HG03280 (cell line): Measurements from ENCODE around the gene KNG1.
A peak's percentile ranks its signal among the peaks of the same experiment; 100 is the strongest.

Source experiments
- ATAC-seq: cut with Tn5 transposase; IDR thresholded peaks from one replicate; pipeline ENCODE4 v1.9.1; 2021; ENCODE audit warnings: mild to moderate bottlenecking, moderate library complexity; ENCODE audit not compliant: unreplicated experiment

Gene KNG1

DNA sequence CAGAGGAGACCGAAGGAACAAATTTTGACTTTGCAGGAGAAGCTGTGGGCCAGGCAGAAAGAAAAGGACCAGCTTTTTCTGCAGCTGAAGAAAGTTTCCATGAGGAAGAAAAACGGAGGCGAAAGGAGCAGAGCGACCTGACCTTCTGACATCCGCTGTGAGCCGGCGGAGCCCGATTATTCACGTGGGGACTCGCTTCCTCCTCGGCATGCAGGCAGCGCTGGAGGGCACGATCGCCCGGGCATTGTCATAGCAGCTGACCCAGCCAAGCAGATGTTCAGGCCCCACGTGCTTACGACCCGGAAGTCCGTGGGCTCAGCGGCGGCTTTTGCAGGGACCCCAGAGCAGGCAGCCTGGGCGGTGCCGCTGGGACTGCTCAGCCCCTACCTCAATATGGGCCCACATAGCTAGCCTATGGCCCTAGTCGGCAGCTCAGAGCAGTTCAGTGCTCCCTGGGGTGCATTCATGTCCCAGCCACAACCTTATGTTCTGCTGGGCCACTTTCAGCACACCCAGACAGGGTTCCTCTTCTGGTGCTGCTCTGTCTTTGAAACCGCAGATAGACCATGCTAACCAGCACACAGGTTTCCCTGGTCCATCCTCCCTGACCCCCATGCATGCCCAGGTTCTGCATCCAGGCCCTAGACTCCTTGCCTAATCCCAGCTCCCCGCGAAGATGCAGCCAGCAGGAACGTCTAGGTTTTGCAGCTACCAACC is 55.7 kb downstream of the KNG1 start:
- ATAC-seq = peak; percentile 90

DNA sequence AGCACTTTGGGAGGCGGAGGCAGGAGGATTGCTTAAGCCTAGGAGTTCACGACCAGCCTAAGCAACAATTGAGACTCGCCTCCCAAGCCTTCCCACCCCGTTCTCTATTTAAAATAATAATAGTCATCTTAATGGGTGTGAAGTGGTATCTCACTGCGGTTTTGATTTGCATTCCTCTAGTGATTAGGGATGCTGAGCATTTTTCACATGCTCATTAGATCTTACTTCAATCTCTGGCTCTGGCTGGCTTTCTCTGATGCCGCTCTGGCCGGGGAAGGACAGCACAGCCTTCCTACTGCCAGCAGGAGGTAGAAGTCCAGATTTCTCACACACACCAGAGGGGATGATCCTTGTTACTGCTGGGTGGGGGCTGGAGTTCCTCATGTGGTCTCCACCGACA is 58.8 kb downstream of the KNG1 start:
- ATAC-seq = no peak

DNA sequence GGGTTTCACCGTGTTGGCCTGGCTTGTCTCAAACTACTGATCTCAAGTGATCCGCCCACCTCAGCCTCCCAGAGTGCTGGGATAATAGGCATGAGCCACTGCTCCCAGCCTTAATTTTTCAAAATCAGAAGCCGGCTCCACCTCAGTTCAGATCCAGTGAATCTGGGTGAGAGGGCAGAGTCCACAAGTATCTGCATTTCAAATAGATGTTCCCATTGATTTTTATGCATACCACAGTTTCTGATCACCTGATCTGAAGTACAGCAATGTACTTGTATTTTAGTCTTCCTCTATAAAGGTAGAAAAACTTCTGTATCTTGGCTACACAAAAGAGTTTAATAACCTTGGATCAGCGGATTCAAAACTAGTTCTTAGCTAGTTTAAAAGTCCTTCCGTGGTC is 62.0 kb downstream of the KNG1 start:
- ATAC-seq = no peak

DNA sequence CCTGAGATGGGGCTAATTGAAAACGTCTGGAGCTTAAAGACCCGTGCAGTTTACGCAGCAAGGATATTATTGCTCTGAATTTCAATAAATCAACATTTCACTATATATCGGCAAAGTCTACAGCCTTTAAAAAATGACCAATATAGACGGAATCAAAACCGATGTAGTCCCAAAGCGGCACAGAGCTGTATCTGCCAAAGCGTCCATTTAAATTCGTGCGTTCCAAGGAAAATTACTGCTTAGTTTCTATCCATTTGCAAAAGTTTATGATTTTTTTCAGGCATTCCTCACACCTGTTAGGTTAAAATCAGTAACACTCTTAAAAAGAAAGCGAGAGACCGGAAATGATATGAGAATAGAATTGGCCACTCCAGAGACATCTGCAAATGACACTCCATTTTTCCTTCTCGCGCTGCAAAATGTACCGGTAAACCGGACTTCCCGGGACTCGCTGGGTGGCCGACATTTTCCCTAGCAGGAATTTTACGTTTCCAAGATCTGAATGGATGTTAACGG is 65.4 kb downstream of the KNG1 start:
- ATAC-seq = peak; percentile 23

DNA sequence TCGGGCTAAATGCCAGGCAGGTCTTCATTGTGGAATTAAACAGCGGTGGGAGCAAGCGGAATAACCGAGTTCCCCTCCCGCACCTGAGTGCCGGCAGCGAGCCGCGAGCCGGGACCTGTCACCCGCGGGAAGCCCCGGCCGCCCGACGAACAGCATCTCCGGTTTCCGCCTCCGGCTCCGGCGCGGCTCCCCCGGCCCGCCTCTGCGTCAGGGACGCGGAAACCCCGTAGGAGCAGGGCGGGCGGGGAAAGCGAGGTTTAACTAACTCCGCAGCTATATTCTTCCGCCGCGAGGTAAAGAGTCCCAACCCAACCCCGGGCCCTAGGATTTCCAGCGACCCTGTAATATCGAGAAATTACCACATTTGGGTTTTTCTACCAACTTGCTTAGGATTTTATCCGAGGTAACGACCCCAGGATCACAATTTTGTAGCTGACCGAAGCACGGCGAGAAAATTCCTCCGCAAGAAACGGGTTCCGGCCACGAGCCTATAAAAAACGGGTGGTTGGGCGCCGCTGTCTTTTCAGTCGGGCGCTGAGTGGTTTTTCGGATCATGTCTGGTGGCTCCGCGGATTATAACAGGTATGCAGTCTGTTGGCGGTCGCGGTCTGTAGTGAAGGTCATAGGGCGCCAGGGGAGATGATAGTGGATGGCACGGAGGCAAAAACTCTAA is 66.0 kb downstream of the KNG1 start, which contains the start of gene EIF4A2:
Gene EIF4A2 (plus strand): TSS at position 520 of the 673 bp plus-strand sequence. CDS start 34 bp downstream, at position 554.
- ATAC-seq = peak; percentile 63

DNA sequence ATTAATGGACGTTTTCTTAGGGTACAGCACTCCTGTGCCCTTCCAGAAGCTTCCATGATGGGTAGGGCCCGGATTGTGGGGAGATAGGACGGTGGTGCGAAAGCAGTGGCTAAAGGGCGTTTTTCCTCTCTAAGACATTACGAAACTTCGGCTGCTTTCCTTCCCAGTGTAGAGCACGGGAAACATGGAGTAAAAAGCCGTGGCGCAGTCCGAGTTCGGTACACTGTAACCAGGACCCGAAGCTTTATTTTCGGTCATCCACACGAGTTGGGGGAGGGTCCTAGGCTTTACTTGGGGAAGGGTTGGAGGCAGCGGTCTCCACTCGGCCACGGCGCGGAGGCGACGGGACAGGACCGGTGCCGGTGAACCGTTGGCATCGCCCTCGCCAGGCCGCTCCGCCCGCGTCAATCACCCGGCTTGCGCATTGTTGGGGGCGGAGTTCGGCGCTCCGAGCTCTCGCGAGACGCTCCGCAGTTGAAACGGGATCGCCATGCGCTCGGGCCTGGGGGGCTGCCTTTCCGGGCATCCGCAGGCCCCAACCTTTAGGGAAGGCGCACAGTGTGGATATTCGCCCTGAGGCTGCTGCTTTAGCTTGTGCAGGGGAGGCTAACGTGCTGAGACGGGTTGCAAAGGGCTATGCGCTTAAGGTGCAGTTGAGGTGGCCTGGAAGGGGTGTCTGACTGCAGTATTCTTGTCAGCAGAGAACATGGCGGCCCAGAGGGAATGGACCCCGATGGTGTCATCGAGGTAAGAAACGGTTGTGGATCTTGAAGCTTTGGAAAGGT is 66.8 kb downstream of the KNG1 start:
- peak; percentile 58 for ATAC-seq

DNA sequence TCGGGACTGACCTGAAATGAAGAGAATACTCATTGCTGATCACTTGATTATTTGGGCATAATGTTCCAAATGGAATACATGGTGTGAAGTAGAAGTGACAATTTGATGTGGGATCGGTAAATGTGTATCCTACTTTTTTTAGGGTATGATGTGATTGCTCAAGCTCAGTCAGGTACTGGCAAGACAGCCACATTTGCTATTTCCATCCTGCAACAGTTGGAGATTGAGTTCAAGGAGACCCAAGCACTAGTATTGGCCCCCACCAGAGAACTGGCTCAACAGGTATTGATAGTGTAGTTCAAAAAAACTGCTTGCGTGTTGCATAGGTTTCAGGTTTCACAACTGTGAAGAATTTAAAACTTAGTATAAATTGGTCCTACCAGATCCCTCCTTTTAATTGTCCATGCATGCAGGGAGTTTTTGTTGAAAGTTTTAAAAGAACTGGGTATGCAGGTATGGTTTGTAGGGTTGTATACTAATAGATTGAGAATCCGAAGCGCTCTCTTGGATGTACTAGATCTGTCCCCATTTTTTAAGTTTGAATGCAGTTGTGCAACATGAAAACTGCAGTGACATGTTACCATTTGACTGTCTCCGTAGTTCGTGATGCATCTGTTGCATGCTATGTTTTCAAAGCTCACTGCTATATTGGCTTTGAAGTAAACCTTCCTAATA is 67.8 kb downstream of the KNG1 start:
- ATAC-seq = no peak

DNA sequence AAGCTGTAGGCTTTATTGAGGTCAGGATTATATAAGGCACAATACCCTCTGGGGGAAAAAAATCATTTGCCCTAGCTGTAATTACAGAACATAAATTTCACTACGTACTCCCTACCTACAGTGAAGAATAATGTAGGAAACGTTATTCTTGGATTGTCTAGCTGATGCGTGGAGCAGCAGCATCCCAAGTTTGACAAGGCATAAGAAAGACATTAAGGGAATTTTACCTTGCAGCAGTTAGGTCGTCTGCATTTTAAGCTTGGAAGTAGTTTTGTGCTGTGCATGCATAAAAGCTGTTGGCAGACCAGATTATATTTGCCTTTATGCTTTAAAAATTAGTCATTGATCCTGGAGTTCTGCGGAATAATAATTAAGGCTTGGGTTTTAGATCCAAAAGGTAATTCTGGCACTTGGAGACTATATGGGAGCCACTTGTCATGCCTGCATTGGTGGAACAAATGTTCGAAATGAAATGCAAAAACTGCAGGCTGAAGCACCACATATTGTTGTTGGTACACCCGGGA is 68.4 kb downstream of the KNG1 start:
- no peak for ATAC-seq

DNA sequence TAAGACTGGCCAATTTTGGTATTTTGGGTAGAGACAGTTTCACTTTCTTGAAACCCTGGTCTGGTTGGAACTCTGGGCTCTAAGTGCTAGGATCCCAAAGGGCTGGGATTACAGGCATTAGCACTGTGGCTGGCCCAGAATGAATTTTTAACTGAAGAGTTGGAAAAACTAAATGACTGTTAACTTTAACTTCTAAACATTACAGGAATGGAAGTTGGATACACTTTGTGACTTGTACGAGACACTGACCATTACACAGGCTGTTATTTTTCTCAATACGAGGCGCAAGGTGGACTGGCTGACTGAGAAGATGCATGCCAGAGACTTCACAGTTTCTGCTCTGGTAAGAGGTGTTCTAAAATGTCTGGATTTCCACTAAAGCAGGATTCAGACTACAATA is 69.8 kb downstream of the KNG1 start:
- ATAC-seq = no peak

DNA sequence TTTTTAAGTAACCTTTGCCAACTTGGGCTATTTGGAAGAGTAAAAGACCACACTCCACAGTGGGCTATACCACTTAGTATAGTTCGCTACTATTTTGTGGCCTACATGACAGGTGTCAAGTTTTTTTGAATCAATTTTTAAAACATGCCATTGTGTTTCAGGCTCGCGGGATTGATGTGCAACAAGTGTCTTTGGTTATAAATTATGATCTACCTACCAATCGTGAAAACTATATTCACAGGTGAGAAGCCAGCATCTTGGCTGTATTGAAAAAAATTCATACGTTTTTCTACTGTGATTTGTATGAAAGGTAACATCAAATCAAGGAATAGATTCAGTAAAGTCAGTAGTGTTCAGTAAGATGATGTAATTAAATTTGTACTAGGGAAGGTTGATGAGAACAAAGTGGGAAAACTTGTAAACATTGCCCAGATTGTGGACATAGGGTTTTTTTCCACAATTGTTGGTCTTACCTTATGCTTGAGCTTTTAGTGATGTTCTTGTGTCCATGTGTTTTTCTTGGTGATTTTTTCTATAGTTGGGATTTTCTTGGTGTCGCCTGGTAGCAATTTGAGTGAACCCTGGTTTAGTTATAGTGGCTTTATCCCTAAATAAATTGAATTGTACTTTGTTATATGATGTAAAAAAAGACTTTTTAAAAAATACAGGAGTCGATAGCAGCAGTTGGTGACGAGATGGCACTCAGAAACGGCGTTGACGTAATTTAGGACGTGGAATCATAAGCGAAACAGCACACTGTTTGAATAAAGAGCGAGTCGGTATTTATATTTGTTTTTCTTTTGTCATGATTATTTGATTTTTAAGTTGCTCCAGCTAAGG is 70.7 kb downstream of the KNG1 start:
- ATAC-seq = no peak

DNA sequence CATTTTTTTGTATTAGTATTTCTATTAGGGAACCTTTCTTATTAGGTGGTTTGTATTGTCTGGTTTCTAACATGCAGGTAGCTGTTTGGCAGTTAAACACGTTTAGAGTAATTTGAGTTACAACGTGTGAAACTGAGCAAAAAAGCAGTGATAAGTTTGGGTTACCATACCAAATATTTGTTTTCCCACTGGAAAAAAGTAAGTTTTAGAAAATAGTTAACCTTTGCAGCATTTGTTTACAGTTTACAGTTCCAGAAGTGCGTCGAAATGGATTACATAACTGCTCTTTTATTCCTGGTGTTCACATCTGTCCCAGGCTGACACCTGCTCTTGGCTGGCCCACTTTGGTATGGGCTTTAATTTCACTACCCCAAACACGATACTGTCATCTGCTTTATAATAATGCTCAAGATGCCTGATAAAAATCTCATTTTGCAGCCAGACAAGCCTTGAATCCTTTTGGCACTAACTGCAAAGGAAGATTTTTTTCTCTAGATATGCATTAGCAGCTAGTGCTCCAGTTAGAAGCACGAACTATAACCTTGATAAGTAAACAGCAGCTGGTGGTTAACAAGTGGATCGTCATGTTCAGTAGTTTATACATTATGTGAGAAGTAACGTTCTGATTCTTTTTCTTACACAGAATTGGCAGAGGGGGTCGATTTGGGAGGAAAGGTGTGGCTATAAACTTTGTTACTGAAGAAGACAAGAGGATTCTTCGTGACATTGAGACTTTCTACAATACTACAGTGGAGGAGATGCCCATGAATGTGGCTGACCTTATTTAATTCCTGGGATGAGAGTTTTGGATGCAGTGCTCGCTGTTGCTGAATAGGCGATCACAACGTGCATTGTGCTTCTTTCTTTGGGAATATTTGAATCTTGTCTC is 71.6 kb downstream of the KNG1 start:
- no peak for ATAC-seq

DNA sequence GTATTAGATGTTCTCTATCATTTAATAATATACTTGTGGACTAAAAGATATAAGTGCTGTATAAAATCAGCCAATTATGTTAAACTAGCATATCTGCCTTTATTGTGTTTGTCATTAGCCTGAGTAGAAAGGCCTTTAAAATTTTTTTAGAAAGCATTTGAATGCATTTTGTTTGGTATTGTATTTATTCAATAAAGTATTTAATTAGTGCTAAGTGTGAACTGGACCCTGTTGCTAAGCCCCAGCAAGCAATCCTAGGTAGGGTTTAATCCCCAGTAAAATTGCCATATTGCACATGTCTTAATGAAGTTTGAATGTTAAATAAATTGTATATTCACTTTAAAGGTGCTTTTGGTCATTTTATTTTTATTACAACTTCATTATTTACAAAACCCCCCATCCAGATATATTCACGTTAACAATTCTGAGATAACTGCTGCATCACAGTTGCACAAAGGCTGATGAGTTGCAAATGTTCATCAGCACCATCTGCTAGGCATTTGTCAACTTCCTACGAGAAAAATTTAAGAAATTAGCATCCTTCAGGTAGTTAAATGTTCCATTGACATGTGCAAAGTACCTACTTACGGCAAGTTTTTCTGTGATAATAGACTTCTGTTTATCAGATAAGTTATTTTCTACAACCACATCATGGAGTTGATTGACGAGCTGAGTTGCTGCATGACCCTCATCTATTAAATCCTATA is 72.5 kb downstream of the KNG1 start:
- ATAC-seq = no peak

DNA sequence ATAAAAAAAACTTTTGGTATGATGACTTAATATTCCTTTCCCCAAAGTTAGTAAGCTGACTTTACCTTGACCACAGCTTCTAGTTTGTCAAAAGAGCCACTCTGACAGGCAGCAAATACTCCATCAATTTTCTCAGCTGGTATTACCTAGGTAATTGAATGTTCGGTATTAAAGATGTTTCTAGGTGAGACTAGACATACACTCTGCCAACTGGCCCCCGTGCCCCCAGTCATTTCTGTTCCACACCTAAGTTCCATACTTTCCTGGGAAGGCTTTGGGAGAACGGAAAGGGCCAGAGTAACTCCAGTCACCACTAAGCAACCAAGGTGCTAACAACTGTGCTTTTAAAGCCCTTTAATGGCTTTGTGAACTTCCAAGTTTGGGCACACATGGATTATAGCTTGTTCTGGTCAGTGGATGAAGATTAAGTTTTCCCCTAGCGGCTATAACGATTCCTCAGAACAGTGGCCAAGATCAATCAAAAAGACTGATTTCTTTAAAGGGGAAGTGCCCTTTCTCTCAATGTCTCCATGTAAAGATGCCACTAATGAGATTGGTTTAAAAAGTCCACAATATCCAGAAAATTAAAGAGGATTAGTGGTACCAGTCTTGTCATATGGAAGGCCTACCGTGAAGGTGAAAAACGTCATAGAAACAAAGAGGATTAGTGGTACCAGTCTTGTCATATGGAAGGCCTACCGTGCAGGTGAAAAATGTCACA is 73.3 kb downstream of the KNG1 start:
- no peak for ATAC-seq
